ENCODE data around the gene GADD45GIP1.
"Not testable (repeated sequence)": the region's sequence is repeated elsewhere in the genome, so short reads cannot be mapped to it uniquely, and the experiment has no call there.

Gene GADD45GIP1

GRCh38 chr19:12939975-12940423, 17.0 kb downstream of the GADD45GIP1 start:
- DNase-seq (ENCODE audit: low spot score): no peak

- no peak for DNase-seq (ENCODE audit: low spot score)
Observed at GRCh38 chr19:12938779-12939601, 18.0 kb downstream of the GADD45GIP1 start.

GRCh38 chr19:12937927-12938778, 18.9 kb downstream of the GADD45GIP1 start, which contains the start of gene CALR:
Gene CALR, plus strand, starts transcription at chr19:12938609. Its CDS starts 71 bp downstream, at chr19:12938680.
- peak; percentile 99 for DNase-seq (ENCODE audit: low spot score)

GRCh38 chr19:12937093-12937926, 19.7 kb downstream of the GADD45GIP1 start:
- DNase-seq (ENCODE audit: low spot score): no peak

GRCh38 chr19:12936582-12936981, 20.4 kb downstream of the GADD45GIP1 start:
- DNase-seq (ENCODE audit: low spot score): no peak

- DNase-seq (ENCODE audit: low spot score): no peak
Observed at GRCh38 chr19:12935071-12935470, 22.0 kb downstream of the GADD45GIP1 start.

- DNase-seq (ENCODE audit: low spot score): peak; percentile 97
Observed at GRCh38 chr19:12933287-12934072, 23.5 kb downstream of the GADD45GIP1 start, which contains the start of gene FARSA. Gene FARSA, minus strand, starts transcription at chr19:12933711. Its CDS starts 15 bp downstream, at chr19:12933696.

GRCh38 chr19:12932392-12933286, 24.4 kb downstream of the GADD45GIP1 start:
- no peak for DNase-seq (ENCODE audit: low spot score)

- DNase-seq (ENCODE audit: low spot score): no peak
Observed at GRCh38 chr19:12930002-12930645, 26.9 kb downstream of the GADD45GIP1 start.

- no peak for DNase-seq (ENCODE audit: low spot score)
Observed at GRCh38 chr19:12924621-12925310, 32.3 kb downstream of the GADD45GIP1 start.

GRCh38 chr19:12922959-12923358, 34.1 kb downstream of the GADD45GIP1 start:
- no peak for DNase-seq (ENCODE audit: low spot score)

GRCh38 chr19:12921047-12921446, 36.0 kb downstream of the GADD45GIP1 start:
- DNase-seq (ENCODE audit: low spot score): no peak

- DNase-seq (ENCODE audit: low spot score): no peak
Observed at GRCh38 chr19:12918253-12918652, 38.8 kb downstream of the GADD45GIP1 start.

- not testable (repeated sequence) for DNase-seq (ENCODE audit: low spot score)
Observed at GRCh38 chr19:12915860-12916259, 41.2 kb downstream of the GADD45GIP1 start.

- peak; percentile 68 for DNase-seq (ENCODE audit: low spot score)
Observed at GRCh38 chr19:12913851-12914690, 43.0 kb downstream of the GADD45GIP1 start.

GRCh38 chr19:12913011-12913561, 43.9 kb downstream of the GADD45GIP1 start:
- DNase-seq (ENCODE audit: low spot score): peak; percentile 93

GRCh38 chr19:12912571-12912970, 44.5 kb downstream of the GADD45GIP1 start:
- no peak for DNase-seq (ENCODE audit: low spot score)
